LNCaP clone FGC (cell line): ENCODE data around the gene TTC33.
"Not testable (repeated sequence)": the region's sequence is repeated elsewhere in the genome, so short reads cannot be mapped to it uniquely, and the experiment has no call there.

Experiments
- DNase-seq: peaks from one replicate; pipeline ENCODE4 v3.0.0-alpha.2; 2011; ENCODE audit warnings: low read depth
- H3K4me3 ChIP-seq: 2 replicates; pipeline ENCODE4 v1.5.1; 2011; ENCODE audit warnings: mild to moderate bottlenecking, low read depth, low read length, control low read depth
- CTCF ChIP-seq: IDR thresholded peaks from 2 replicates; pipeline ENCODE4 v1.5.1; 2012; ENCODE audit warnings: mild to moderate bottlenecking; ENCODE audit not compliant: control insufficient read depth, insufficient read depth; ENCODE audit errors: extremely low read depth

TTC33 gene

DNA sequence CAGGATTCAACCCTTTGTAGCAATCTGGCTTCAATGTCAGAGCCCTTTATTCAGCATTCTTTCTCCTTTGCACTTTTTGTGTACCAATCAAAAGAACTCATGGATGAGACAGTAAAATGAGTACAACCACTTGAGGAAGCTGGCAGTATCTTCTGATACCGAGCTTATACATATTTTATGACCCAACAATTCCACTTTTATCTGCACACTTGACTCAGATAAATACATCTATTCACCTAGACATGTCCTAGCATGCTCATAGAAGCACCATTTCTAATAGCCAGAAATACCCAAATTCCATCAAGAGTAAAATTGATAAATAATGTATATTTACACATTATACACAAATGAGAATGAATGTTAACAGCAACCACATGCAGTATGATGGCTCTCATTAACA lies 187.2 kb downstream of the TTC33 start:
- H3K4me3 ChIP-seq = no peak overlapping the region
- TF ChIP-seq CTCF = no peak
- no peak for DNase-seq

GRCh38 chr5:40563173-40563572 lies 192.6 kb downstream of the TTC33 start:
- not testable (repeated sequence) for H3K4me3 ChIP-seq, DNase-seq

- TF ChIP-seq CTCF = no peak
- no peak for DNase-seq
- no peak overlapping the region for H3K4me3 ChIP-seq
Measured at GRCh38 chr5:40560474-40561110, 195.2 kb downstream of the TTC33 start.

- no peak for DNase-seq
- no peak overlapping the region for H3K4me3 ChIP-seq
- no peak for TF ChIP-seq CTCF
Measured at GRCh38 chr5:40559306-40559705, 196.5 kb downstream of the TTC33 start.

GRCh38 chr5:40557501-40557900 lies 198.3 kb downstream of the TTC33 start:
- no peak for DNase-seq
- no peak overlapping the region for H3K4me3 ChIP-seq
- no peak for TF ChIP-seq CTCF

GRCh38 chr5:40556811-40557210 lies 198.9 kb downstream of the TTC33 start:
- TF ChIP-seq CTCF = no peak
- no peak overlapping the region for H3K4me3 ChIP-seq
- DNase-seq = no peak

DNA sequence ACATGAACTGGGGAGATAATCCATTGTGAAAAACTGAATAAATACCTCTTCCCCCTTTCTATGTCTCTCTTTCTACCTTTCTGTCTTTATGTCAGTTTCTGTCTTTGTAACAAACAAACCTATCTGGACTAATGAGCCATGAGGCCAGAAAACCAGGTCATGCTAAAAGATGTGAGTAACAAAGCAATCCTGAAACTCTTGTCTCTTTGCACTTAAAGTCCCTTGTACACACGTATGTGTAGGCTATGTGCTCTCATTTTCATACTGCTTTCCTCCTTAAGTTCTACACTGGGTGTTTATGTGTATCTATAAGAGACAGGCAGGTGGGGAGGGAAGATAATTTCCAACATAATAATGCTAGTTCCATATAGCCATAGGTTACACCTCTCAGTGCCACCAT lies 199.9 kb downstream of the TTC33 start:
- DNase-seq = no peak
- no peak for TF ChIP-seq CTCF

More for the DNA sequence above, 199.9 kb downstream of the TTC33 start:
- no peak overlapping the region for H3K4me3 ChIP-seq
